Measurements from ENCODE around the gene FHL1. TPM values are rescaled to one million over a fixed set of nuclear protein-coding genes. Genes with fewer than 3 reads are reported as not detected.
A peak's percentile ranks its signal among the peaks of the same experiment; 100 is the strongest.

Gene FHL1
- total RNA-seq, 1 donor from 2014 or later: 888 TPM

GRCh38 chrX:136143711-136144110, 3.6 kb upstream of the FHL1 start:
- Histone ChIP-seq H3K9me3 (ENCODE audit: control insufficient read depth in 3 of 3, low read length in 3 of 3) (no peaks in the 10 kb centered on the region), H3K27ac (ENCODE audit: low read depth, low read length) (no peak overlapping the region), H3K4me3 (ENCODE audit: low read length in 3 of 3) (no peak overlapping the region), H3K4me1 (ENCODE audit: control insufficient read depth in 3 of 3, insufficient read depth in 3 of 3, low read length in 3 of 3) (peaks cover 0 to 4% (median 3%) of the 10 kb centered on the region in 3 donors), H3K9ac (ENCODE audit: low read depth in 1 of 3, low read length in 3 of 3) (no peak overlapping the region), H3K36me3 (ENCODE audit: control insufficient read depth in 3 of 3, insufficient read depth in 3 of 3, low read length in 3 of 3) (no peaks in the 10 kb centered on the region), H3K27me3 (ENCODE audit: control insufficient read depth in 3 of 3, insufficient read depth in 3 of 3, low read length in 3 of 3) (peaks cover 0 to 7% (median 0%) of the 10 kb centered on the region in 3 donors)

- Histone ChIP-seq H3K9me3 (ENCODE audit: control insufficient read depth in 3 of 3, low read length in 3 of 3) (no peaks in the 10 kb centered on the region), H3K9ac (ENCODE audit: low read depth in 1 of 3, low read length in 3 of 3) (peak overlapping the region; percentile 33 to 81 (median 50)), H3K27me3 (ENCODE audit: control insufficient read depth in 3 of 3, insufficient read depth in 3 of 3, low read length in 3 of 3) (peaks cover 0 to 9% (median 0%) of the 10 kb centered on the region in 3 donors), H3K36me3 (ENCODE audit: control insufficient read depth in 3 of 3, insufficient read depth in 3 of 3, low read length in 3 of 3) (no peaks in the 10 kb centered on the region), H3K4me3 (ENCODE audit: low read length in 3 of 3) (peak overlapping the region; percentile 56 to 69 (median 64)), H3K4me1 (ENCODE audit: control insufficient read depth in 3 of 3, insufficient read depth in 3 of 3, low read length in 3 of 3) (peaks cover 0 to 4% (median 3%) of the 10 kb centered on the region in 3 donors), H3K27ac (ENCODE audit: low read depth, low read length) (peak overlapping the region; percentile 44)
These were observed 569 bp upstream of the FHL1 start for GRCh38 chrX:136146614-136147314.

- Histone ChIP-seq H3K27me3 (ENCODE audit: control insufficient read depth in 3 of 3, insufficient read depth in 3 of 3, low read length in 3 of 3) (peaks cover 0 to 9% (median 0%) of the 10 kb centered on the region in 3 donors), H3K9ac (ENCODE audit: low read depth in 1 of 3, low read length in 3 of 3) (peak overlapping the region in 2 of 3 donors; percentile 67 to 72), H3K4me1 (ENCODE audit: control insufficient read depth in 3 of 3, insufficient read depth in 3 of 3, low read length in 3 of 3) (peaks cover 0 to 4% (median 3%) of the 10 kb centered on the region in 3 donors), H3K36me3 (ENCODE audit: control insufficient read depth in 3 of 3, insufficient read depth in 3 of 3, low read length in 3 of 3) (no peaks in the 10 kb centered on the region), H3K9me3 (ENCODE audit: control insufficient read depth in 3 of 3, low read length in 3 of 3) (no peaks in the 10 kb centered on the region), H3K4me3 (ENCODE audit: low read length in 3 of 3) (peak overlapping the region; percentile 54 to 65 (median 63)), H3K27ac (ENCODE audit: low read depth, low read length) (peak overlapping the region; percentile 62)
These were observed 643 bp downstream of the FHL1 start for GRCh38 chrX:136147976-136148375.

GRCh38 chrX:136148391-136148790, 1.1 kb downstream of the FHL1 start:
- Histone ChIP-seq H3K27ac (ENCODE audit: low read depth, low read length) (peak overlapping the region; percentile 62), H3K4me3 (ENCODE audit: low read length in 3 of 3) (peak overlapping the region; percentile 40 to 67 (median 49)), H3K27me3 (ENCODE audit: control insufficient read depth in 3 of 3, insufficient read depth in 3 of 3, low read length in 3 of 3) (peaks cover 0 to 9% (median 0%) of the 10 kb centered on the region in 3 donors), H3K9me3 (ENCODE audit: control insufficient read depth in 3 of 3, low read length in 3 of 3) (no peaks in the 10 kb centered on the region), H3K4me1 (ENCODE audit: control insufficient read depth in 3 of 3, insufficient read depth in 3 of 3, low read length in 3 of 3) (peaks cover 0 to 4% (median 3%) of the 10 kb centered on the region in 3 donors), H3K36me3 (ENCODE audit: control insufficient read depth in 3 of 3, insufficient read depth in 3 of 3, low read length in 3 of 3) (no peaks in the 10 kb centered on the region), H3K9ac (ENCODE audit: low read depth in 1 of 3, low read length in 3 of 3) (peak overlapping the region in 2 of 3 donors; percentile 43 to 45)

- H3K27me3 ChIP-seq (ENCODE audit: control insufficient read depth in 3 of 3, insufficient read depth in 3 of 3, low read length in 3 of 3): peaks cover 0 to 3% (median 0%) of the 10 kb centered on the region in 3 donors
- no peak overlapping the region for H3K4me3 ChIP-seq (ENCODE audit: low read length in 3 of 3)
- no peaks in the 10 kb centered on the region for H3K36me3 ChIP-seq (ENCODE audit: control insufficient read depth in 3 of 3, insufficient read depth in 3 of 3, low read length in 3 of 3)
- no peaks in the 10 kb centered on the region for H3K9me3 ChIP-seq (ENCODE audit: control insufficient read depth in 3 of 3, low read length in 3 of 3)
- H3K27ac ChIP-seq (ENCODE audit: low read depth, low read length): no peak overlapping the region
- H3K9ac ChIP-seq (ENCODE audit: low read depth in 1 of 3, low read length in 3 of 3): no peak overlapping the region
- H3K4me1 ChIP-seq (ENCODE audit: control insufficient read depth in 3 of 3, insufficient read depth in 3 of 3, low read length in 3 of 3): peaks cover 4 to 10% (median 6%) of the 10 kb centered on the region in 3 donors
These were observed 7.7 kb downstream of the FHL1 start for GRCh38 chrX:136154998-136155397.

GRCh38 chrX:136156560-136157117, 9.3 kb downstream of the FHL1 start:
- Histone ChIP-seq H3K9ac (ENCODE audit: low read depth in 1 of 3, low read length in 3 of 3) (no peak overlapping the region), H3K36me3 (ENCODE audit: control insufficient read depth in 3 of 3, insufficient read depth in 3 of 3, low read length in 3 of 3) (no peaks in the 10 kb centered on the region), H3K9me3 (ENCODE audit: control insufficient read depth in 3 of 3, low read length in 3 of 3) (no peaks in the 10 kb centered on the region), H3K4me1 (ENCODE audit: control insufficient read depth in 3 of 3, insufficient read depth in 3 of 3, low read length in 3 of 3) (peaks cover 4 to 14% (median 7%) of the 10 kb centered on the region in 3 donors), H3K4me3 (ENCODE audit: low read length in 3 of 3) (no peak overlapping the region), H3K27me3 (ENCODE audit: control insufficient read depth in 3 of 3, insufficient read depth in 3 of 3, low read length in 3 of 3) (no peaks in the 10 kb centered on the region), H3K27ac (ENCODE audit: low read depth, low read length) (no peak overlapping the region)

- H3K9me3 ChIP-seq (ENCODE audit: control insufficient read depth in 3 of 3, low read length in 3 of 3): no peaks in the 10 kb centered on the region
- peaks cover 4 to 14% (median 7%) of the 10 kb centered on the region in 3 donors for H3K4me1 ChIP-seq (ENCODE audit: control insufficient read depth in 3 of 3, insufficient read depth in 3 of 3, low read length in 3 of 3)
- H3K27me3 ChIP-seq (ENCODE audit: control insufficient read depth in 3 of 3, insufficient read depth in 3 of 3, low read length in 3 of 3): no peaks in the 10 kb centered on the region
These were observed 9.9 kb downstream of the FHL1 start for GRCh38 chrX:136157187-136157586.

GRCh38 chrX:136158685-136159084, 11.4 kb downstream of the FHL1 start:
- peaks cover 4 to 16% (median 14%) of the 10 kb centered on the region in 3 donors for H3K4me1 ChIP-seq (ENCODE audit: control insufficient read depth in 3 of 3, insufficient read depth in 3 of 3, low read length in 3 of 3)

More at GRCh38 chrX:136157187-136157586, 9.9 kb downstream of the FHL1 start:
- Histone ChIP-seq H3K36me3 (ENCODE audit: control insufficient read depth in 3 of 3, insufficient read depth in 3 of 3, low read length in 3 of 3) (no peaks in the 10 kb centered on the region), H3K27ac (ENCODE audit: low read depth, low read length) (no peak overlapping the region), H3K9ac (ENCODE audit: low read depth in 1 of 3, low read length in 3 of 3) (no peak overlapping the region), H3K4me3 (ENCODE audit: low read length in 3 of 3) (no peak overlapping the region)

GRCh38 chrX:136159611-136160025, 12.3 kb downstream of the FHL1 start:
- no peaks in the 10 kb centered on the region for H3K27me3 ChIP-seq (ENCODE audit: control insufficient read depth in 3 of 3, insufficient read depth in 3 of 3, low read length in 3 of 3)
- H3K27ac ChIP-seq (ENCODE audit: low read depth, low read length): no peak overlapping the region
- H3K4me3 ChIP-seq (ENCODE audit: low read length in 3 of 3): no peak overlapping the region
- peaks cover 4 to 16% (median 14%) of the 10 kb centered on the region in 3 donors for H3K4me1 ChIP-seq (ENCODE audit: control insufficient read depth in 3 of 3, insufficient read depth in 3 of 3, low read length in 3 of 3)
- H3K36me3 ChIP-seq (ENCODE audit: control insufficient read depth in 3 of 3, insufficient read depth in 3 of 3, low read length in 3 of 3): no peaks in the 10 kb centered on the region
- no peak overlapping the region for H3K9ac ChIP-seq (ENCODE audit: low read depth in 1 of 3, low read length in 3 of 3)
- H3K9me3 ChIP-seq (ENCODE audit: control insufficient read depth in 3 of 3, low read length in 3 of 3): no peaks in the 10 kb centered on the region

More at GRCh38 chrX:136158685-136159084, 11.4 kb downstream of the FHL1 start:
- Histone ChIP-seq H3K36me3 (ENCODE audit: control insufficient read depth in 3 of 3, insufficient read depth in 3 of 3, low read length in 3 of 3) (no peaks in the 10 kb centered on the region), H3K27me3 (ENCODE audit: control insufficient read depth in 3 of 3, insufficient read depth in 3 of 3, low read length in 3 of 3) (no peaks in the 10 kb centered on the region), H3K9me3 (ENCODE audit: control insufficient read depth in 3 of 3, low read length in 3 of 3) (no peaks in the 10 kb centered on the region), H3K9ac (ENCODE audit: low read depth in 1 of 3, low read length in 3 of 3) (no peak overlapping the region), H3K4me3 (ENCODE audit: low read length in 3 of 3) (no peak overlapping the region), H3K27ac (ENCODE audit: low read depth, low read length) (no peak overlapping the region)

Measured in skeletal muscle tissue (tissue), 4 donors.